ENCODE results near the gene MAGEA10. TPM values are rescaled to one million over a fixed set of nuclear protein-coding genes. Genes with fewer than 3 reads are reported as not detected.

MAGEA10 gene
- polyA plus RNA-seq, 1 donor from 2014 or later, result not detected

GRCh38 chrX:152151256-152151655, 12.9 kb upstream of the MAGEA10 start:
- Histone ChIP-seq H4K20me1 (ENCODE audit: insufficient read depth) (no peaks in the 10 kb centered on the region), H2AFZ (ENCODE audit: low read depth, low read length) (no peak overlapping the region), H3K36me3 (ENCODE audit: insufficient read depth, low read length) (no peaks in the 10 kb centered on the region), H3F3A (ENCODE audit: insufficient read depth, low read length, poor library complexity, severe bottlenecking) (no peaks in the 10 kb centered on the region), H3K9ac (ENCODE audit: low read length) (no peak overlapping the region), H3K4me3 (ENCODE audit: low read length) (no peak overlapping the region), H3K9me2 (ENCODE audit: insufficient read depth, low read length) (no peaks in the 10 kb centered on the region), H3K27me3 (ENCODE audit: insufficient read depth, low read depth, low read length) (no peaks in the 10 kb centered on the region), H3K4me2 (ENCODE audit: low read length) (no peak overlapping the region), H3K79me2 (replicated peaks; ENCODE audit: insufficient read depth, low read length) (no peaks in the 10 kb centered on the region), H3K27ac (ENCODE audit: low read length) (no peak overlapping the region), H3K9me3 (ENCODE audit: low read length) (no peaks in the 10 kb centered on the region)
- TF ChIP-seq, protein P1, sequence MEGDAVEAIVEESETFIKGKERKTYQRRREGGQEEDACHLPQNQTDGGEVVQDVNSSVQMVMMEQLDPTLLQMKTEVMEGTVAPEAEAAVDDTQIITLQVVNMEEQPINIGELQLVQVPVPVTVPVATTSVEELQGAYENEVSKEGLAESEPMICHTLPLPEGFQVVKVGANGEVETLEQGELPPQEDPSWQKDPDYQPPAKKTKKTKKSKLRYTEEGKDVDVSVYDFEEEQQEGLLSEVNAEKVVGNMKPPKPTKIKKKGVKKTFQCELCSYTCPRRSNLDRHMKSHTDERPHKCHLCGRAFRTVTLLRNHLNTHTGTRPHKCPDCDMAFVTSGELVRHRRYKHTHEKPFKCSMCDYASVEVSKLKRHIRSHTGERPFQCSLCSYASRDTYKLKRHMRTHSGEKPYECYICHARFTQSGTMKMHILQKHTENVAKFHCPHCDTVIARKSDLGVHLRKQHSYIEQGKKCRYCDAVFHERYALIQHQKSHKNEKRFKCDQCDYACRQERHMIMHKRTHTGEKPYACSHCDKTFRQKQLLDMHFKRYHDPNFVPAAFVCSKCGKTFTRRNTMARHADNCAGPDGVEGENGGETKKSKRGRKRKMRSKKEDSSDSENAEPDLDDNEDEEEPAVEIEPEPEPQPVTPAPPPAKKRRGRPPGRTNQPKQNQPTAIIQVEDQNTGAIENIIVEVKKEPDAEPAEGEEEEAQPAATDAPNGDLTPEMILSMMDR (IDR thresholded peaks at IDR 0.05; ENCODE audit: poor library complexity, severe bottlenecking), result no peak
- TF ChIP-seq, protein P2, sequence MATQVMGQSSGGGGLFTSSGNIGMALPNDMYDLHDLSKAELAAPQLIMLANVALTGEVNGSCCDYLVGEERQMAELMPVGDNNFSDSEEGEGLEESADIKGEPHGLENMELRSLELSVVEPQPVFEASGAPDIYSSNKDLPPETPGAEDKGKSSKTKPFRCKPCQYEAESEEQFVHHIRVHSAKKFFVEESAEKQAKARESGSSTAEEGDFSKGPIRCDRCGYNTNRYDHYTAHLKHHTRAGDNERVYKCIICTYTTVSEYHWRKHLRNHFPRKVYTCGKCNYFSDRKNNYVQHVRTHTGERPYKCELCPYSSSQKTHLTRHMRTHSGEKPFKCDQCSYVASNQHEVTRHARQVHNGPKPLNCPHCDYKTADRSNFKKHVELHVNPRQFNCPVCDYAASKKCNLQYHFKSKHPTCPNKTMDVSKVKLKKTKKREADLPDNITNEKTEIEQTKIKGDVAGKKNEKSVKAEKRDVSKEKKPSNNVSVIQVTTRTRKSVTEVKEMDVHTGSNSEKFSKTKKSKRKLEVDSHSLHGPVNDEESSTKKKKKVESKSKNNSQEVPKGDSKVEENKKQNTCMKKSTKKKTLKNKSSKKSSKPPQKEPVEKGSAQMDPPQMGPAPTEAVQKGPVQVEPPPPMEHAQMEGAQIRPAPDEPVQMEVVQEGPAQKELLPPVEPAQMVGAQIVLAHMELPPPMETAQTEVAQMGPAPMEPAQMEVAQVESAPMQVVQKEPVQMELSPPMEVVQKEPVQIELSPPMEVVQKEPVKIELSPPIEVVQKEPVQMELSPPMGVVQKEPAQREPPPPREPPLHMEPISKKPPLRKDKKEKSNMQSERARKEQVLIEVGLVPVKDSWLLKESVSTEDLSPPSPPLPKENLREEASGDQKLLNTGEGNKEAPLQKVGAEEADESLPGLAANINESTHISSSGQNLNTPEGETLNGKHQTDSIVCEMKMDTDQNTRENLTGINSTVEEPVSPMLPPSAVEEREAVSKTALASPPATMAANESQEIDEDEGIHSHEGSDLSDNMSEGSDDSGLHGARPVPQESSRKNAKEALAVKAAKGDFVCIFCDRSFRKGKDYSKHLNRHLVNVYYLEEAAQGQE (IDR thresholded peaks at IDR 0.05; ENCODE audit: borderline replicate concordance), result no peak
- TF ChIP-seq MXI1 (conservative IDR thresholded peaks at IDR 0.05; ENCODE audit: poor library complexity, severe bottlenecking) (no peak), POLR2AphosphoS5 (IDR thresholded peaks at IDR 0.05) (no peak), TAF1 (IDR thresholded peaks at IDR 0.05; ENCODE audit: low read depth) (no peak)

GRCh38 chrX:152149648-152150047, 11.3 kb upstream of the MAGEA10 start:
- Histone ChIP-seq H4K20me1 (ENCODE audit: insufficient read depth) (no peaks in the 10 kb centered on the region), H3K36me3 (ENCODE audit: insufficient read depth, low read length) (no peaks in the 10 kb centered on the region), H3K4me3 (ENCODE audit: low read length) (no peak overlapping the region), H3K9ac (ENCODE audit: low read length) (no peak overlapping the region), H3F3A (ENCODE audit: insufficient read depth, low read length, poor library complexity, severe bottlenecking) (no peaks in the 10 kb centered on the region), H3K27ac (ENCODE audit: low read length) (no peak overlapping the region), H3K27me3 (ENCODE audit: insufficient read depth, low read depth, low read length) (no peaks in the 10 kb centered on the region), H3K9me2 (ENCODE audit: insufficient read depth, low read length) (no peaks in the 10 kb centered on the region), H2AFZ (ENCODE audit: low read depth, low read length) (no peak overlapping the region), H3K79me2 (replicated peaks; ENCODE audit: insufficient read depth, low read length) (no peaks in the 10 kb centered on the region), H3K9me3 (ENCODE audit: low read length) (no peaks in the 10 kb centered on the region), H3K4me2 (ENCODE audit: low read length) (no peak overlapping the region)
- TF ChIP-seq POLR2AphosphoS5 (IDR thresholded peaks at IDR 0.05) (no peak), EP300 (conservative IDR thresholded peaks at IDR 0.05; ENCODE audit: poor library complexity, severe bottlenecking) (no peak), EZH2 (IDR thresholded peaks at IDR 0.05; ENCODE audit: borderline replicate concordance, insufficient read depth, low read length, poor library complexity, severe bottlenecking) (no peak), MXI1 (conservative IDR thresholded peaks at IDR 0.05; ENCODE audit: poor library complexity, severe bottlenecking) (no peak), SMC3 (conservative IDR thresholded peaks at IDR 0.05; ENCODE audit: poor library complexity) (no peak), TAF1 (IDR thresholded peaks at IDR 0.05; ENCODE audit: low read depth) (no peak), RAD21 (conservative IDR thresholded peaks at IDR 0.05) (no peak)
- TF ChIP-seq, protein P1 (IDR thresholded peaks at IDR 0.05; ENCODE audit: poor library complexity, severe bottlenecking), result no peak
- TF ChIP-seq, protein P2 (IDR thresholded peaks at IDR 0.05; ENCODE audit: borderline replicate concordance), result no peak
